Activated T-cell treated with anti-CD3 and anti-CD28 coated beads for 48 hours (primary cell): ENCODE measurements around the gene SLC25A19.
A peak's percentile ranks its signal among the peaks of the same experiment; 100 is the strongest.

Source experiments
- DNase-seq: peaks from one replicate; pipeline ENCODE4 v3.0.0-alpha.2; 2020; ENCODE audit warnings: low read depth

The SLC25A19 gene

DNA sequence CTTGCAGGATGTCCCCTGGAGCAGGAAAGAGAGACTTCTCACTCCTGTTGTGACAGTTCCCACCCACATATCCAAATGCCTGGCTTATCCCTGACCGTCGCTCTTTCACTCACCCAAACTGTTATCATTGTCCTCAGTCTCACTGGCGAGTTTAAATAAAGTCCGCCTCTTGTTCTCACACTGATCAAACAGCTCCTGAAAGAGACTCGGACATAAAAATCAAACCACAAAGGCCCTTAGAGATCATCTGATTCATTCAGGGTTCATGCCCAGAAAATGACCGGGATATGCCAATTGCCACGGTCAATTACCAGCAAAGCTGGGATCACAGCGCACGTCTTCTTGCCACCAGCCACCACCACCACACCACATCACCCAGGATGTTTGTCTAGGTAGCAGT is 47.7 kb downstream of the SLC25A19 start:
- DNase-seq: no peak

DNA sequence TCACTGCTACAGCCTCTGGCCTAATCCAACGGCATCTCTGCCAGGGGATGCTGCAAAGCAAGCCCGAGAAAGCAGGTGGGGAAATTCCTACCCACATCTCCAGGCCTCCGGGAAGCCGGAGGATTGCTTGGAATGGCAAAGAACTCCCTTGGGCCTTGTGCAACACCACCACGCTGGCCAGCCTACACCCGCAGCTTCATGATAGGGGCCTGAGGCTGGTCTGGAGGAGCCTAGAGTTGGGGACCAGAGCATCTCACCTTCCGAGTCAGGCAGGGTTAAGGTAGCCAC is 48.1 kb downstream of the SLC25A19 start:
- DNase-seq: no peak

DNA sequence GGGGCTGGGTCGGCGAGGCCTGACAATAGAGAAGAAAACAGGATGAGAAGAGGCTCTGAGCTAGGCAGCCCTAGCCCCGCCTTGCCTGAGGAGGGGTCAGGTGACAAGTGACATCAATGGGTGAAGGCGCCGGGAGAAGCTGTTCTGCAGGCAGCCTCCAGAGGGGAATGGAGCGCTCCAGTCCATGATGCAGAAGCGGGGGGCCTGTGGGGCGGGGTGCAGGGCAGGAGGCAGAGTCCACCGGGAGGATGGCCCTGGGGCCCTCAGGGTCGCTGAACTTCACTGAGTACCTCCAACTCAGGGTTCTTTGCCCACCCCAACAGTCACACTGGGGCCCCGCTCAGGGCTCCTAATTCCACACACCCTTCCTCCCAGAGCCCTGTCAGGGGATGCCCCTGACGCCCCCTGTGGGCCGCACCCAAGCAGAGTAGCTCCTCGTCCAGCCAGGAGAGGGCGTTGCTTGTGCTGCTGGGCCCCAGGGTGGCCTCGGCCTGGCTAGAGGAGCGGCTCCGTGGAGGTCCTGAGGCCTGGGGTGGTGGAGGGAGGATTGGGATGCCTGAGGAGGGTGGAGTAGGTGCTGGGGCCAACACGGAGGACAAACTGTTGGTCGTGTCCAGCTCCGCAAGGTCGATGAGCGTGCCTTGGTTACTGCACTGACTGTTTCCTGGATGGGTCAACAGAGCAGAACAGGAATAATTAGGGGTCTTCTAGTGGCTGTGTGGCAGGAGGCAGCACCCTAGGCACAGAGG is 48.7 kb downstream of the SLC25A19 start:
- DNase-seq: peak; percentile 59

DNA sequence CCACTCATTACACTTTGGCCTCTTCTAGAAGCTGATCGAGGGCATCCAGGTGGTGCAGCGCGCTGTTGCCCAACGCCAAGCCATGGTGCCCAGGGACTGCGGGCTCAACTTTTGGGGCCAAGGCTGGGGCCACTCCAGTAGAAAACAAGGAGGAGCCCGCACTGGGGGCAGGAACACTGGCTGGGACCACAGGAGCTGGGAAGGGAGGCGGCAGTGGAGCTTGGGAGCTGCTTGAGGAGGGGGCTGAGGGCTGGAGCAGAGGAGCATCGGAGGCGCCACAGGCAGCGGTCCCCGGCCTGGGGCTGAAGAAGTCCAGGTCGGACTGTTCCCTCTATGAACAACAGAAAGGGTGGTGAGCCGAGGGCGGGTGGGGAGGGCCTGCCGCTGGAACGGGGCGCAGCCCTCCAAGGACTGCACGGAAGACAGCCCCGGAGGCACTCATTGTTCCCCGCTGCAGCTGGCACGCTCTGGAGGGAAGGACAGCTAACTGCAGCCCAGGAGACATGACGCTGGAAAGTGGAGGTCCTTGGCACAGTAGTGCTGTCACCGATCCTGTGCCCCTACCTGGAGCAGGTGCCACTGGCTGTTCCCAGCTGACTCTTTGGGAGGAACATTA is 49.3 kb downstream of the SLC25A19 start:
- no peak for DNase-seq

DNA sequence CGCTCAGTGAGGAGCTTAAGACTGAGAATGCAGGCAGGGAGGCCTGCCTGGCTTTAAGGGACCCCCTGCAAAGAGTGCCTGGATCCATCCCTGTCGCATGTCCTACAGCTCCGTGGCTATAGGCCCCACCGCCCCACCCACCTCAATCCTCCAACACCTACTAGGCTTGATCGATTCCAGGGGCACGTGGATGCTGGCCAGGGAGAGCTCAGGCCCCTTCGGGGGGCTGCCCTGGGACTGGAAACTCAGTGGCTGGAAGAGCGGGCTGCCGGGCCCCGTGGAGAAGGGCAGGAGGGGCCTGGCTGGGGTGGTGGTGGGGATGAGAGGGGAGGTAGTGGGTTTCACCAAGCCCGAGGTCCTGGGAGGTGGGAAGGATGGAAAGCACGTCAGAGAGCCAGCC is 50.0 kb downstream of the SLC25A19 start:
- no peak for DNase-seq

DNA sequence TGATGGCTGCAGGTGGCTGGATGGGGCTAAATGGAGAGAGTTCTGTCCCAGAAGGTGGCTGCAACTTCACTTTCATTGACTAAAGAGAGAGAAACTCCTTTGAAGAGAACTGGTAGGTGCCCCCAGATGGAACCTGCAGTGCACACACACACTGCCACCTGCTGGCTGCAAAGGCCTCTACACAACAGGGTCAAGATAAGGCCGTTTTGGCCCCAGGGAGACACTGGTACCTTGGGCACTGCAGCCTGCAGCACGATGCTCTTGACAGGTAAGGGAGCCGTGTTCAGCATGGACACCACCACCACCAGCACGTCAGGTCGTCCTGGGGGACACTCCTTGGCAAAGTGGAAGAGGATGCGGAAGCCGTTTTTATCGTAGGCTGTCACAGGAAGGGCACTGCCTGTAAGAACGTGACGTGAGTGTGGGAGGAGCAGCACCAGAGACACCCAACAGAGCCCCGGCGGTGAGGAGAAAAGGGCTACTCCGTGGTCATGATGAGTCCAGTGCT is 50.5 kb downstream of the SLC25A19 start:
- DNase-seq: peak; percentile 45

DNA sequence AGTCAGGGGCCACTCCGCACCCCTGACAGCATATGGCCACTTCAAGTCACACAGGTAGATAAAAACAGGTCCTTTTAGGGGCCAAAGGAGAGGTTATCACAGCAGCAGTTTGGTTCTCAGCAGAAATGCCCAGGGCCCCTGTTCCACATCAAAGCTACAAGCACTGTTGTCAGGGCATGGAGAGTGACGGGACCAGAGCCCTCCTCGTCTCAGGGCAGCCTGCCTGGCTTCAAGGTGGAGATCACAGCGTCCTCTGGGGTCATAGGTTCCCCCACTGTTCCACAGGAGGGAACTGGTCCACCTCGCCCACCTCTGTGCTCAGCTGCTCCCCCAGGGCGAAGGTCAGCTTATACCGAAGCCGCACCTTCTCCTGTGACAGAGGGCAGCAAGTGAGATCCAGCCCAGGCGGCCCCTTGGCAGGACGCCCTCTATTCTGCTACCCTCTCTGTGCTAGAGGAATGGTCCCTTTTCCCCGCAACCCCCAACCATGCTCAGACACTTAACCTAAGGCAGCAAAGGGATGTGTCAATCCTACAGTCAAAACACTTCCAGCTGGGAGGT is 51.1 kb downstream of the SLC25A19 start:
- no peak for DNase-seq

DNA sequence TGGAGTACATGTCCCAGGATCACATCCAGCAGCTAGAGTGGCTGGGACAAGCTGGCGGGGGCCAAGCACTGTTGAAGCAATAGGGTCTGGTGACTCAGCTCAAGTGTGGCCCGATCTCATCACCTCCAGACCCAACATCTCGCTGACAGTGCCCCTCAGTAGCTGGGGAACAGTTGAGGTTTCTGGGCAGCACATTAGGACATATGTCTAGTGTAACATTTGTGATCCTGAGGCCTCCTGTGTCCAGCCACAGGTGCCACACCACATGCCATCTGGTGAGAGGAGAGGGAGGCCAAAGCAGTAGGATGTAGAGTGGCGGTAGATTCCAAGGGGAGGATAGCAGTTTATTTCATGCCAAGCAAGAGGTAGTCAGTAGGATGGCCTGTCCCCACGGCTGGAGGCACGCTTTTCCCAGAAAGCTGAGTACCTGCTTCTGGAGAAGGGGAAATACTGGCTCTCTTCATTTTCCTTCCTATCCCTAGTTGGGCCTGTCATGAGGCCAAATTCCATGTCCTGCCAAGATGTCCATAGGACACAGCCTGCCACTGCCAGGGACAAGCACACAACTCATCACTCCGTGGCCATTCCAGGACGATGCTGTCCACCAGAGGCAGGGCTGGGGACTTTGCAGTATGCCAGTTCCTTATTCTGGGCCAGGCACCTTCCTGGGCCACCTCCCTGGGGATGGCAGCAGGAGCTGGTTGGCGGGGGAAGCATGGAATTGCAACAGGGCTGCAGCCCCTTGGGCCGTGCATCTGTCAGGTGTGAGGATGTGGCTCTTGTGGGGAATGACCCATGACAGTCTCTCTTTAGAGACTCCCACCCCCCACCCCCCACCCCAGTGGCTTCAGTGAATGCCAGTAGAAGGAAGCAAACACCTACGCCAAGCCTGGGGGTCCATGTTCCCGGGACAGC is 51.9 kb downstream of the SLC25A19 start:
- no peak for DNase-seq

DNA sequence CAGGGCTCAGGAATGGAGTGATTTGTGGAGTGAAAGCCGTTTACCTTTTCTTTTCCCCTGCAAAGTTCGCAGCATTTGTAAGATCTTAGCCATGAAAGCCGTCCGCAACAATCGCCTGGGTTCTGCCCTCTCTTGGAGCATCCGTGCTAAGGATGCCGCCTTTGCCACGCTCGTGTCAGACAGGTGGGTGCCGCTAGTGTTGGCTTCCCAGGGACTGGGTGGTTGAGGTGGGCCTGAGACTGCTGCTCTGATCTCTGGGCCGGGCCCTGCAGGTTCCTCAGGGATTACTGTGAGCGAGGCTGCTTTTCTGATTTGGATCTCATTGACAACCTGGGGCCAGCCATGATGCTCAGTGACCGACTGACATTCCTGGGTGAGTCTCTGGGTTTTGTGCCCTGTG is 56.4 kb downstream of the SLC25A19 start:
- DNase-seq: no peak

DNA sequence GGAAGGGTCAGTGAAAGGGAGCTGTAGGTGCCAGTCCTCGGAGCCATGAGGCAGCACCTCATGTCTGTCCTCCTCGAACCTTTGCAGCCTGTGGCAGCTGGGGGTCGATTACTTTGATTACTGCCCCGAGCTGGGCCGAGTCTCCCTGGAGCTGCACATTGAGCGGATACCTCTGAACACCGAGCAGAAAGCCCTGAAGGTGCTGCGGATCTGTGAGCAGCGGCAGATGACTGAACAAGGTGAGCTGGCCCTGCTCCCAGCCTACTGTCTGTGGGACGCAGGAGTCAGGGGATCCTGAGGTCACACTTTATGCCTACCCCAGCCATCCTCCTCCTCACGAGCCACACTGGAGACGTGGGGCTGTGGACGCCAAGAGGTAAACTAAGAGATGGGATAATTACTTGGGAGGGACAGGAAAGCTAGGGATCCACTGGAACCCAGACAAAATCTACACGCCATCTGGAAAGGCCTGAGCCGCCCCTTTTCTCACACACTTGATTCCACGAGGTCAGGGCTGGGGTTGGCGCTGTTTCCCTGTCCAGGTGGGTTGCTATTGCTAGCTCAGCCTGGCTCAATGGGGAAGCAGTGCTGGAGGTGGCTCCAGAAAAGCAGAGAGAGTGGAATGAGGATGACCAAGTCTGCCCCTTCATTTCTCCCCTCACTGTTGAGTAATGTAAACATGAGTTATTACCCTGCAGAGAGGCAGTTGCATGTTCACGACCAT is 57.3 kb downstream of the SLC25A19 start:
- no peak for DNase-seq

DNA sequence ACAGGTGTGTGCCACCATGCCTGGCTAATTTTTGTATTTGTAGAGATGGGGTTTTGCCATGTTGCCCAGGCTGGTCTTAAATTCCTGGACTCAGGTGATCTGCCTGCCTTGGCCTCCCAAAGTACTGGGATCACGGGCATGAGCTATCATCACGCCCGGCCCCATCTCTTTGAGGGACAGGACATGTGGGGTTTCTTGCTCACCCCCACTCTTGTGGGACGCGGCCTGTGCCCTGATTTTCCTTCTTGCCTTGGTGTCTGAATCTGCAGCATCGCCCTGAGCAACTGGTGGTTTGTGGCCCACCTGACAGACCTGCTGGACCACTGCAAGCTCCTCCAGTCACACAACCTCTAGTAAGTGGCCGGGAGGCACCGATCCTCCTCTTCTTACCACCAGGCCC is 58.2 kb downstream of the SLC25A19 start:
- DNase-seq: no peak

DNA sequence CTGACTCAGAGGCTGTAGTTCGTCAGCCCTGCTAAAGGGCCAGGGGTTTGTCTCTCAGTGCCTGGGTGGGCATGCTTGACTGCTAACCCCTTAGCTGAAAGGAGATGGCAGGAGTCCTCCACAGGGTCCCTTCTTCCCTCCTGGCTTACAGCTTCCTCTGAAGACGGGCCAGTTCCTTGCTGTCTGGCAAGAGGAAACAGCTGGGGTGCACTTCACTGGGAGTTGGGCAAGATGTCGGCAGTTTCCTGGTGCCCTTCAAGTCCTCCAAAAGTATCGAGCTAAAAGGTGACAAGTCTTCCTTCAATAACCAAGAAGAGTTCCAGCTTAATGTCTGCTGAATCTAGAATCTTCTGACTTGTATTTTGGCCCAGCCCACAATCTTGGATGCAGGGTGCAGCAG is 60.4 kb downstream of the SLC25A19 start:
- no peak for DNase-seq

DNA sequence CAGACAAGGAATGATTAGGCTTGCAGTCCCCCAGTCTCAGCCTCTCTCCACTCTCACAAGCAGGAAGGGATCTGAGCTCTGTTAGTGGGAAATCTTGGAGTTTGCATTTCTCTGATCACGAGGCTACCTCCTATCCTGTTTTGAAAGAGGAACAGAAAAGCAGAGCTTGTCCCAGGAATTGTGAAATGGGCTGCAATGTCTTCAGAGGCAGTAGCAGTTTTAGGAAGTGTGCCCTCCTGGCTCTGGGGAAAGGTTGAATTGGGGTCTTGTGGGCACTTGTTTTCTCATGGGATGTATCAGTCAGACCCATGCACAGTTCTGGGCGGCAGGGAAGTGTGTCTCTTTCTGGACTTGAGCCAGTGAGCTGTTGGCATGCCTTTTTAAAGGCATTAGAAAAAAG is 60.9 kb downstream of the SLC25A19 start:
- no peak for DNase-seq

DNA sequence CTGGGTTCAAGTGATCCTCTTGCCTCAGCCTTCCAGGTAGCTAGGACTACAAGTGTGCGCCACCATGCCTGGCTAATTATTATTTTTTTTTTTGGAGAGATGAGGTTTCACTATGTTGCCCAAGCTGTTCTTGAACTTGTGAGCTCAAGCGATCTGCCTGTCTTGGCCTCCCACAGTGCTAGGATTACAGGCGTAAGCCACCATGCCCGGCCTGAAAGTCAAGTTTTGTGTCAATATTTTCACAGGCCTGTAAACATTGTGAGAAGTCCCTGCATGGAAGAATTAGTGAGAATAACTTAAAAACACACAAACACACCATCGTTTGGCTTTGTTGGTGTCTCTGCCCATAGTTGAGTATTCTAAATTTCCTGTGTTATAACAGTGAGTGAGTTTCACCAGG is 61.5 kb downstream of the SLC25A19 start:
- no peak for DNase-seq

DNA sequence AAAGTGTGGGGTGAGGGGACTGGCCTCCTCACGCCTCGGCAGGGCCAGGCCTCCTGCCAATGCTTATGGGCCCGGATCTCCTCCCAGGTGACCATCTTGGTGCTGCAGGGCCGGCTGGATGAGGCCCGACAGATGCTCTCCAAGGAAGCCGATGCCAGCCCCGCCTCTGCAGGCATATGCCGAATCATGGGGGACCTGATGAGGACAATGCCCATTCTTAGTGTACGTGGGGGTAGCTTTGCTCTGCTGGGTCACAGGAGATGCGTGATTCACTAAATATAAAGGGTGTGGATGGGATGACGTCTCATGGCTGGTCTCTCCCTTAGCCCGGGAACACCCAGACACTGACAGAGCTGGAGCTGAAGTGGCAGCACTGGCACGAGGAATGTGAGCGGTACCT is 64.2 kb downstream of the SLC25A19 start:
- DNase-seq: no peak
